Activated CD4-positive, alpha-beta T cell treated with anti-CD3 and anti-CD28 coated beads for 1 hour (primary cell): ENCODE data around the gene ZNF883.

Experiments used
- DNase-seq: peaks from one replicate; pipeline ENCODE4 v3.0.0-alpha.2; 2020

Gene ZNF883

GRCh38 chr9:112917047-112917986 is 94.7 kb downstream of the ZNF883 start:
- DNase-seq, result no peak

DNA sequence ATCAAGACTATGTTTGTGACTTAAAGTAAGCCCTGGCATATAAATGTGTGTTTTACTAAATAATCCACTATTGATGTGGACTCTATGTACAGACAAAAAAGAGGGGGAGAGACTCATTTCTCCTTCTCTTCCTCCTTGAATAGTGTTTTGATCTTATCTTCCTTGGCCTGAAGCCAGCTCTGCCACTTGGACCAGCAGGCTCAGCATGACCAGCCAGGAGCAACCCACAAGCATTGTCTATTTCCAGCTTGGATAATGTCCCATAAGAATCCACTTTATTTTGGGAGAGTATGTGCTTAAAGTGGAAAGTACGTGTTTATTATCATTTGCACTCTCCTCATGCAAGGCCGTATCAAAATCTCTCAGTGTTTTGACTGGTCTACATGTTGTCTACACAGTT is 97.5 kb downstream of the ZNF883 start:
- DNase-seq, result no peak

GRCh38 chr9:112913326-112913725 is 98.7 kb downstream of the ZNF883 start:
- DNase-seq, result no peak

DNA sequence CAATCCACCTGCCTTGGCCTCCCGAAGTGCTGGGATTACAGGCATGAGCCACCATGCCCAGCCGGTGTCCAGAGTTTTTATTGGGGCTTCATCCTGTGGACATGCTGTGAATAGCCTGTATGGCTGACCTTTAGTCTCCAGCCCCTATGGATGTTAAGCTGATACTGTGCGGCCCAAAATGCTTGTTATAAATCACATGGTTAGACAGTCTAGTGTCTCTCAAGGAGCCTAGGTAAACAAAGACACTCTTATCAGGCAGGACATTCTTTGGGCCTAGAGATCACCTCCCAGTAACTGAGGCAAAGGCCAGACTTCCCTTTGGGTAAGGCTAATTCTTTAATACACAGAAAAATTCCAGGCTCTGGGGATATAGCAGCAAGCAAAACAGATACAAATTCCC is 99.4 kb downstream of the ZNF883 start:
- no peak for DNase-seq

DNA sequence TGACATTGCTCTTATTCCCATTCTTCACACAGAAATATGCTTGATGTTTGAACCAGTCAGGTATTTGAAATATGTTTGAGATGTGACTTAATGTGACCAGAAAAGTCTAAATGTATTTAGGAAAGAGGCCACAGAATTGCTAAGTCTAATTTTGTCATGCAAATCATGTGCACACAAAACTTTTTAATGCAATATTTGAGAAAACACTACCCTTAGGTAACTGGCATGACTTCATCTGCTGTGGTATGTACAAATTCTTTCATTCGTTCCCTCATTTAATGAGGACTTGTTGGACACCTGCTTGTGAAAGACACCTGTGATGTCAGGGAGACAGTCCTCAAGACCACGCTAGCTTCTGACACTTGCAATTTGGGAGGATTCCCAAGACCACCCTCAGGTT is 100.3 kb downstream of the ZNF883 start:
- DNase-seq, result no peak
